SIG-M5 (cell line): ENCODE data around the gene IDI1.
"Not testable (repeated sequence)": the region's sequence is repeated elsewhere in the genome, so short reads cannot be mapped to it uniquely, and the experiment has no call there.

Experiments used
- DNase-seq: peaks from one replicate; lab custom pipeline; 2025; lab: John Stamatoyannopoulos, UW

IDI1 gene

DNA sequence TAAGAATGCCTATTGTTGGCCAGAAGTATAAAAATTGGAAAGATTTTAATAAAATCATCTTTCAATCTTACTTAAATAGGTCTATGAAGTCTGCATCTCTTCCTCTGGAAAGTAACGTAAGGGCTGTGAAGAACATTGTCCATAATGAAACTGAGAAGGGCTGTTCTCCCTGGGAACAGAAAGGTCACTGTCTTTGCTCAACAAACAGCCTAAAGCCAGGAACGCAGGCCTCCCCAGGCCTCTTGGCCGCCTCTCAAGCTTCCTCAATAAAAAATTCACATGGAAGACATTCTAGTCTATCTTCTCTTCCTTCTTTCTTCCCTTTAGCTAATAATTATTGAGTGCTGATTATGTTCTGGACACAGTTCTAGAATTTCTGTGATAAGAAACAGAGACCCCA, 14.2 kb downstream of the IDI1 start:
- DNase-seq = no peak

DNA sequence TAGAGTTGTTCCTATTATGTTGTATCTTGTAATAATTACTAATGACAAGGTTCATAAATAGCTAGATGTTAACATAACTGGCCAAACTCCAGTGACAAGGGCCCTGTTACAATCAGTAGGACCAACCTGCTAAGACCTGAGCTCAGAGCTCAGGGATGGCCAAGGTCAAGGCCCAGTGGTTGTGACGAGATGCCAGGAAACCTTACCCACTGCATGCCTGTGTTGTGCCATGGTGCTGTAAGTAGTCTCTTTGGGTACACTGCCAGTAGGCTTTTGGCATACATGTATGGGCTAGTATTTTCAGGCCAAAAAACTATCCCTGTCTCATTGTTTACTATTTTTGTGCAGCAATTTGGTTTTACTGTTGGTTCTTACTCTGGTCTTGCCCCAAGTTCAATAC, 15.3 kb downstream of the IDI1 start:
- DNase-seq = no peak

DNA sequence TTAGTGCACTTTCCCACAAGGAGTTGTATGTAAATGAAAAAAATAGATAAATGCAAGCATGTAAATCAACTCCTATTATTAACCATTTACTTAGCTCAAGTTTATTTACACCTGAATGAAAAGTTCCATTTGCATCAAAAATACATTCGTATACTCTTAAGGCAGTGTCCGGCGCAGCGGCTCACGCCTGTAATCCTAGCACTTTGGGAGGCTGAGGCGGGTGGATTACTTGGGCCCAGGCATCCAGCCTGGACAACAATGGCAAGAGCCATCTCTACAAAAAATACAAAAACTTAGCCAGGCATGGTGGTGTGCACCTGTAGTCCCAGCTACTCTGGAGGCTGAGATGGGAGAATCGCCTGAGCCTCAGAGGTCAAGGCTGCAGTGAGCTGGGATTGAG, 19.1 kb downstream of the IDI1 start:
- DNase-seq = no peak

- no peak for DNase-seq
Measured at GRCh38 chr10:1026578-1026977, 22.3 kb downstream of the IDI1 start.

DNA sequence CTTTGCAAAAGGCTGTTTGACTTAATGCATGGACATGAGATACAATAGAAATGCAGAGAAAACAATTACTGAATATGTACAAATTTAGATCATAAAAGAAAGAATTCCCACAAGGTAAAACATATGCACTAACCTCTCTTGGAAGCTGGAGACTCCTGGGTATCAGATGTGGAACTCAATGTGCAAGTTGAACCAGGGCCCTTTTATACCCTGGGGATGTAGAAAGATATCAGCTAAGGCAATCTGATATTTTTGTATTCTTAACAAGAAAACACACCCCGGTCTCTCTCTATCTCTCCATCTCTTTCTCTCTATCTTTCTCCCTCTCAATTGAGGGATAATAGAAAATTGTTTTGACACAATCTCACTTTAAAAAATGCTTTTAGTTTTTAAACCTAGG, 23.2 kb downstream of the IDI1 start, which contains the start of gene IDI2:
TSS of gene IDI2 (minus strand) at position 177 of the 400 bp plus-strand sequence. CDS start 1,136 bp downstream, outside the sequence.
- no peak for DNase-seq

DNA sequence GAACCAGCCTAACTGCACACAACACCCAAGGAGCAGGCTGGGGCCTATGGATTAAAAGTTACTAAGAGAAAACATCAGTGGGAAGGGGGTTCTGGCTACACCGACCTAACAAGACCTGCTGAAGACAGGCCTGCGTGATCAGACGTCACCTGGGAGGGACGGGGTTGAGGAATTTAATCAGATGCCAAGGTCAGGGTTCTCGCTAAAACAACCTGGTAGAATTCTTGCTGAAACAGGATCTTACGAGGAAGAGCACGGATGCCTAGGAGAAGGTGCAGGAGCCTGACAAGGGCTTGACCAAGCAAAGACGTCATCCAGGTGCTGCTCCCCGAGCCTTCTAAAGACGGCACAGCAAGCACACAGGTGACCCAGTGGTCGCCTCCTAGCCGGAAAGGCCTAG, 24.8 kb downstream of the IDI1 start:
- DNase-seq = no peak

DNA sequence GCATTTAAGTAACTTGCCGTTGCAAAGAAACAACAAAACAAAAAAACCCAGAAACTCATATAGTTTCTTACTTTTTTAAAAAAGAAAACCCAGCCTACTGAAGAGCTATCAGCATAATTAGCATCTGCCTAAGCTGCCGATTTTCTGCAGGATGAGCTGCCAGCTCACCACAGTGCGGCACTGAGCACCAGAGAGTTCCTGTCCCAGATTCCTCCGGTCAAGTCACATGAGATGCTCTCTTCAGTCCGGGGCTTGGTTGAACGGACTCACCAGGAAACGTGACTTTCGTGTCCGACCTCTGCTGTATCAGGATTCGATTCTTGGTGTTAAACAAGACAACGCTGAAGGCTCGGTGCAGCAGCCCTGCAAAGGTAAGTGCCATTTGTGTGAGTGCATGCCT, 26.5 kb downstream of the IDI1 start:
- no peak for DNase-seq

- DNase-seq = no peak
Measured at GRCh38 chr10:1020958-1021357, 28.0 kb downstream of the IDI1 start.

DNA sequence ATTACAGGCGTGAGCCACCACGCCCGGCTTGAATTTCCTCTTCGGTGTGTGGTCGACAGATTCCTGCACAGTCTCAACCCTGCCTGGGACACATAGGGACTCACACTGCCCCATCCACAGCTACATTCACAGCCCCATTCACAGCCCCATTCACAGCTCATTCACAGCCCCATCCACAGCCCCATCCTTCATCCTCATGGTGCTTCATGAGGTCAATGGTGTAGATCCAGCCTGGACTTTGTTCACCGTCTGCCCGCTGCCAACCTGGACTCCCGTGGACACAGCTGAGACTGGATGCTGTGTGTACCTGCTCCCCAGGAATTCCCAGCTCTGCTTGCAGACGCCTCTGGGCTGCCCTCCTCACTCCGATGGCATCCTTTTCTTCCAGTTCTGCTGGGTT, 28.5 kb downstream of the IDI1 start:
- no peak for DNase-seq

GRCh38 chr10:1019362-1019761, 29.6 kb downstream of the IDI1 start:
- DNase-seq = no peak

- DNase-seq = no peak
Measured at GRCh38 chr10:1015688-1016087, 33.2 kb downstream of the IDI1 start.

- no peak for DNase-seq
Measured at GRCh38 chr10:1011696-1012095, 37.2 kb downstream of the IDI1 start.

DNA sequence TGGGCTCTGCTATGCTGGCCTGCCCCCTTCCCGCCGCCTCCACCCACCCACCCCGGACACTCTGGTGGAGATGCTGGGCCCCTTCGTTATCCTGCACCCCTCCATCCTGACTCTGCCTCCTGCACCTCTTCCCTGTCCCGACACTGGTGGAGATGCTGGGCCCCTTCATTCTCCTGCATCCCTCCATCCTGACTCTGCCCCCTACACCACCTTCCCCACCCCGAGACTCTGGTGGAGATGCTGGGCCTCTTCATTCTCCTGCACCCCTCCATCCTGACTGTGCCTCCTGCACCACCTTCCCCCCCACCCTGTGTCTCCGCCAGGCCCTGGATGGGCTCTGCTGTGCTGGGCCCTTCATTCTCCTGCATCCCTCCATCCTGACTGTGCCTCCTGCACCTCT, 38.2 kb downstream of the IDI1 start:
- no peak for DNase-seq

DNA sequence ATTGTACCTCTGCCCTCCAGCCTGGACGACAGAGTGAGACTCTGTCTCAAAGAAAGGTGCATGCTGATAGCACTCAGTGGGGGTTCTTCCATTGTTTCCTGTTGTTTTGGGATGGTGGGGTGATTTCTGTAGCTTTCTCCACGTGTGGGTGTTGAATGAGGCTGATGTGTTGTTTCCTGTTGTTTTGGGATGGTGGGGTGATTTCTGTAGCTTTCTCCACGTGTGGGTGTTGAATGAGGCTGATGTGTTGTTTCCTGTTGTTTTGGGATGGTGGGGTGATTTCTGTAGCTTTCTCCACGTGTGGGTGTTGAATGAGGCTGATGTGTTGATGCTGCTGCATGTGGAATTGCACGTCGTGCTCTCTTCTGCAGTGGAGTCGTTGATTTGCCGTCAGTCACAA, 39.0 kb downstream of the IDI1 start:
- DNase-seq = not testable (repeated sequence)

- no peak for DNase-seq
Measured at GRCh38 chr10:1009071-1009494, 39.8 kb downstream of the IDI1 start.

DNA sequence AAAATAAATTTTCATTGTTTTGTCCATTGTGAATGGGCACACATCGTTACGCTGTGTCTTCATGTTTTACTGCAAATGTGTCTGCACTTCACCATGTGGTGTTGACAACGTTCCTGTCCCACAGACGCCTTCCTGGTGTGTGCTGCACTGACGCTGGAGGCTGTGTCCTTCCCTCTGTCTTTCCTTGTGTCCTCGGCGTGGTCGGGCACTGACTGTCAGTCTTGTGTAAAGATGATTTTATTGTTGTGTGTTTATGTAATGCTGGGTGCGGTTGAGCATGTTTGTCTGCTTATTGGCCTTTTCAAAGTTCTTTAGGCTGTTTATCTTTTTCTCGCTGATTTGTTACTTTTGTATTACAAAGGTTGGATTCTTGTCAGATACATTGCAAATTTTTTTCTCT, 41.3 kb downstream of the IDI1 start:
- DNase-seq = no peak

DNA sequence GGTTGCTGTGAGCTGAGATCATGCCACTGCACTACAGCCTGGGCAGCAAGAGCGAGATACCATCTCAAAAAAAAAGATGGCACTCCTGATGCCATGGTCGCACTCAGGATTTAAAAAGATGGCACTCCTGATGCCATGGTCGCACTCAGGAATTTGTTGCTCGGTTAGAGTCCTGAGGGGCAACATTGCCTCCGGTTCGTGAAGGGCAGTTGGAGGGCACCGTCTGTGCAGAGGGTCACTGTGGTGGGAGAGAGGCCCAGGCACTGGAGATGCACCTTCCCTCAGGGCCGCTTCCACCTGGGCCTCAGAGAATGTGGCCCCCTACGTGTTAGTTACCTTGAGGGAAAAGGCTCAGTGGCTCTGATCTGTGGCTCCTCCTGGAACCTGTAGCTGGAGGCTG, 42.3 kb downstream of the IDI1 start:
- DNase-seq = no peak

- DNase-seq = no peak
Measured at GRCh38 chr10:1003884-1004670, 44.8 kb downstream of the IDI1 start.

GRCh38 chr10:1002425-1003006, 46.4 kb downstream of the IDI1 start:
- DNase-seq = no peak

- DNase-seq = no peak
Measured at GRCh38 chr10:997266-998022, 51.5 kb downstream of the IDI1 start.

- no peak for DNase-seq
Measured at GRCh38 chr10:996031-996430, 52.9 kb downstream of the IDI1 start.

GRCh38 chr10:995559-995926, 53.4 kb downstream of the IDI1 start:
- no peak for DNase-seq
